Mesendoderm (in vitro differentiated cells): Measurements from ENCODE around the gene PTPRD.

Experiments used
- DNase-seq: peaks from one replicate; pipeline ENCODE4 v3.0.0; 2013
- H2AK5ac ChIP-seq: 2 replicates; pipeline ENCODE4 v1.6.1; 2013; ENCODE audit warnings: low read length, inconsistent platforms
- H2BK120ac ChIP-seq: 2 replicates; pipeline ENCODE4 v1.6.1; 2013; ENCODE audit warnings: low read depth, mild to moderate bottlenecking, low read length, moderate library complexity, mixed read lengths
- H2BK15ac ChIP-seq: replicated peaks from 2 replicates; pipeline ENCODE4 v1.6.1; 2013; ENCODE audit warnings: low read depth, mild to moderate bottlenecking, moderate library complexity
- H2BK5ac ChIP-seq: 2 replicates; pipeline ENCODE4 v1.6.1; 2013; ENCODE audit warnings: low read length, inconsistent platforms
- H3K18ac ChIP-seq: 2 replicates; pipeline ENCODE4 v1.6.1; 2013; ENCODE audit warnings: mild to moderate bottlenecking, low read length, mixed read lengths
- H3K23ac ChIP-seq: one replicate; pipeline ENCODE4 v1.6.1; 2013; ENCODE audit warnings: low read length
- H3K27ac ChIP-seq: 2 replicates; pipeline ENCODE4 v1.5.1; 2013; ENCODE audit warnings: low read depth, mild to moderate bottlenecking, inconsistent platforms, low read length, moderate library complexity
- H3K27me3 ChIP-seq: 2 replicates; pipeline ENCODE4 v1.6.1; 2013; ENCODE audit warnings: low read length, control low read depth, mild to moderate bottlenecking, inconsistent platforms; ENCODE audit not compliant: insufficient read depth, poor library complexity
- H3K36me3 ChIP-seq: 2 replicates; pipeline ENCODE4 v1.6.1; 2013; ENCODE audit warnings: low read length, inconsistent platforms; ENCODE audit not compliant: control insufficient read depth, insufficient read depth
- H3K4ac ChIP-seq: one replicate; pipeline ENCODE4 v1.6.1; 2013; ENCODE audit warnings: low read depth, mild to moderate bottlenecking, low read length, moderate library complexity
- H3K4me1 ChIP-seq: 2 replicates; pipeline ENCODE4 v1.6.1; 2013; ENCODE audit warnings: low read depth, low read length, inconsistent platforms; ENCODE audit not compliant: control insufficient read depth
- H3K4me2 ChIP-seq: 2 replicates; pipeline ENCODE4 v1.6.1; 2013; ENCODE audit warnings: low read length
- H3K4me3 ChIP-seq: 2 replicates; pipeline ENCODE4 v1.5.1; 2013; ENCODE audit warnings: mild to moderate bottlenecking, low read length
- H3K56ac ChIP-seq: one replicate; pipeline ENCODE4 v1.6.1; 2013; ENCODE audit warnings: low read length
- H3K79me1 ChIP-seq: 2 replicates; pipeline ENCODE4 v1.6.1; 2013; ENCODE audit warnings: low read length, inconsistent platforms
- H3K79me2 ChIP-seq: 2 replicates; pipeline ENCODE4 v1.6.1; 2013; ENCODE audit warnings: mild to moderate bottlenecking, low read length; ENCODE audit not compliant: control insufficient read depth, insufficient read depth
- H3K9ac ChIP-seq: 2 replicates; pipeline ENCODE4 v1.6.1; 2013; ENCODE audit warnings: low read length, inconsistent platforms
- H4K5ac ChIP-seq: one replicate; pipeline ENCODE4 v1.6.1; 2013; ENCODE audit warnings: low read length
- H4K8ac ChIP-seq: one replicate; pipeline ENCODE4 v1.6.1; 2013; ENCODE audit warnings: low read depth, mild to moderate bottlenecking, control low read depth, low read length, moderate library complexity
- WGBS: extraction: QIAGEN DNeasy Blood & Tissue Kit; methylation state at CpG from one replicate; pipeline ENCODE4 v1.1.7; 2013; ENCODE audit warnings: low lambda C conversion rate, missing lambda C conversion rate; ENCODE audit not compliant: insufficient coverage; ENCODE audit errors: extremely low coverage; 5-methylcytosine and 5-hydroxymethylcytosine counted together

Gene PTPRD

GRCh38 chr9:10212702-10213101, 400.1 kb downstream of the PTPRD start:
- no peaks in the 10 kb centered on the region for H3K27me3 ChIP-seq
- no peak overlapping the region for H2BK15ac ChIP-seq
- no peaks in the 10 kb centered on the region for H3K36me3 ChIP-seq
- no peaks in the 10 kb centered on the region for H3K4me1 ChIP-seq
- H2BK5ac ChIP-seq = no peak overlapping the region
- no peak overlapping the region for H4K8ac ChIP-seq
- no peak overlapping the region for H3K18ac ChIP-seq
- no peak overlapping the region for H2BK120ac ChIP-seq
- H3K23ac ChIP-seq = no peak overlapping the region
- H3K9ac ChIP-seq = no peak overlapping the region
- no peak for DNase-seq
- no peak overlapping the region for H3K56ac ChIP-seq
- no peak overlapping the region for H3K4ac ChIP-seq
- no peak overlapping the region for H4K5ac ChIP-seq
- no peak overlapping the region for H3K4me2 ChIP-seq
- no peaks in the 10 kb centered on the region for H3K79me2 ChIP-seq
- no peak overlapping the region for H3K4me3 ChIP-seq
- no peak overlapping the region for H2AK5ac ChIP-seq
- H3K79me1 ChIP-seq = no peaks in the 10 kb centered on the region
- no CpG with 5 or more reads among the region's 3 CpGs for WGBS
- H3K27ac ChIP-seq = no peak overlapping the region

GRCh38 chr9:10208691-10209069, 404.1 kb downstream of the PTPRD start:
- Histone ChIP-seq H3K23ac (no peak overlapping the region), H2BK120ac (no peak overlapping the region), H3K79me2 (no peaks in the 10 kb centered on the region), H3K4me3 (no peak overlapping the region), H3K79me1 (no peaks in the 10 kb centered on the region), H3K56ac (no peak overlapping the region), H3K4ac (no peak overlapping the region), H4K8ac (no peak overlapping the region), H2BK15ac (no peak overlapping the region), H3K4me2 (no peak overlapping the region), H3K36me3 (no peaks in the 10 kb centered on the region), H3K4me1 (no peaks in the 10 kb centered on the region), H3K9ac (no peak overlapping the region), H3K18ac (no peak overlapping the region), H2AK5ac (no peak overlapping the region), H3K27me3 (no peaks in the 10 kb centered on the region), H4K5ac (no peak overlapping the region), H2BK5ac (no peak overlapping the region), H3K27ac (no peak overlapping the region)
- WGBS = no CpG with 5 or more reads among the region's 3 CpGs
- no peak for DNase-seq

GRCh38 chr9:10204276-10204675, 408.5 kb downstream of the PTPRD start:
- Histone ChIP-seq H3K4me3 (no peak overlapping the region), H4K8ac (no peak overlapping the region), H3K23ac (no peak overlapping the region), H3K4ac (no peak overlapping the region), H2BK120ac (no peak overlapping the region), H3K27me3 (no peaks in the 10 kb centered on the region), H3K18ac (no peak overlapping the region), H3K4me1 (no peaks in the 10 kb centered on the region), H3K79me2 (no peaks in the 10 kb centered on the region), H3K27ac (no peak overlapping the region), H3K56ac (no peak overlapping the region), H3K79me1 (no peaks in the 10 kb centered on the region), H3K36me3 (no peaks in the 10 kb centered on the region), H3K9ac (no peak overlapping the region), H2AK5ac (no peak overlapping the region), H4K5ac (no peak overlapping the region), H2BK5ac (no peak overlapping the region), H3K4me2 (no peak overlapping the region), H2BK15ac (no peak overlapping the region)
- no CpG with 5 or more reads among the region's 1 CpG for WGBS
- no peak for DNase-seq

GRCh38 chr9:10173561-10173960, 439.2 kb downstream of the PTPRD start:
- no CpG with 5 or more reads among the region's 1 CpG for WGBS
- Histone ChIP-seq H3K27ac (no peak overlapping the region), H3K4me2 (no peak overlapping the region), H2AK5ac (no peak overlapping the region), H3K18ac (no peak overlapping the region), H3K23ac (no peak overlapping the region), H3K4me1 (no peaks in the 10 kb centered on the region), H3K79me1 (no peaks in the 10 kb centered on the region), H2BK5ac (no peak overlapping the region), H2BK15ac (no peak overlapping the region), H4K5ac (no peak overlapping the region), H3K79me2 (no peaks in the 10 kb centered on the region), H3K4me3 (no peak overlapping the region), H3K56ac (no peak overlapping the region), H3K4ac (no peak overlapping the region), H3K36me3 (no peaks in the 10 kb centered on the region), H3K9ac (no peak overlapping the region), H2BK120ac (no peak overlapping the region), H3K27me3 (no peaks in the 10 kb centered on the region), H4K8ac (no peak overlapping the region)
- no peak for DNase-seq

- Histone ChIP-seq H3K79me2 (no peaks in the 10 kb centered on the region), H3K56ac (no peak overlapping the region), H2BK120ac (no peak overlapping the region), H2AK5ac (no peak overlapping the region), H4K5ac (no peak overlapping the region), H3K4me3 (no peak overlapping the region), H3K79me1 (no peaks in the 10 kb centered on the region), H3K4ac (no peak overlapping the region), H3K36me3 (no peaks in the 10 kb centered on the region), H3K27ac (no peak overlapping the region), H4K8ac (no peak overlapping the region), H3K4me2 (no peak overlapping the region), H2BK5ac (no peak overlapping the region), H3K23ac (no peak overlapping the region), H3K9ac (no peak overlapping the region), H3K4me1 (no peaks in the 10 kb centered on the region), H3K27me3 (no peaks in the 10 kb centered on the region), H2BK15ac (no peak overlapping the region), H3K18ac (no peak overlapping the region)
- WGBS = no CpG with 5 or more reads among the region's 2 CpGs
- DNase-seq = no peak
These were observed 440.3 kb downstream of the PTPRD start for GRCh38 chr9:10172476-10172875.

- H3K27ac ChIP-seq = no peak overlapping the region
- no peak overlapping the region for H3K56ac ChIP-seq
- no peak overlapping the region for H2BK15ac ChIP-seq
- WGBS = no CpG with 5 or more reads among the region's 1 CpG
- no peaks in the 10 kb centered on the region for H3K27me3 ChIP-seq
- H3K18ac ChIP-seq = no peak overlapping the region
- no peak overlapping the region for H3K4me2 ChIP-seq
- H3K79me1 ChIP-seq = no peaks in the 10 kb centered on the region
- DNase-seq = no peak
- no peak overlapping the region for H4K5ac ChIP-seq
- H3K79me2 ChIP-seq = no peaks in the 10 kb centered on the region
- H2BK120ac ChIP-seq = no peak overlapping the region
- no peaks in the 10 kb centered on the region for H3K36me3 ChIP-seq
- no peak overlapping the region for H2BK5ac ChIP-seq
- no peak overlapping the region for H3K9ac ChIP-seq
- H3K4me1 ChIP-seq = no peaks in the 10 kb centered on the region
- H3K23ac ChIP-seq = no peak overlapping the region
- no peak overlapping the region for H3K4me3 ChIP-seq
- no peak overlapping the region for H2AK5ac ChIP-seq
- no peak overlapping the region for H4K8ac ChIP-seq
- no peak overlapping the region for H3K4ac ChIP-seq
These were observed 444.6 kb downstream of the PTPRD start for GRCh38 chr9:10168241-10168640.
